Retinal pigment epithelial cell (primary cell): ENCODE data around the gene GALK2.
"Not testable (repeated sequence)": the region's sequence is repeated elsewhere in the genome, so short reads cannot be mapped to it uniquely, and the experiment has no call there.

Experiments used
- DNase-seq: peaks from one replicate; pipeline ENCODE4 v3.0.0-alpha.2; 2010; ENCODE audit warnings: low read depth
- H3K4me3 ChIP-seq: 2 replicates; pipeline ENCODE4 v1.5.1; 2011; ENCODE audit warnings: mild to moderate bottlenecking, low read length, control low read depth, moderate library complexity
- CTCF ChIP-seq: conservative IDR thresholded peaks from 2 replicates; pipeline ENCODE4 v1.5.1; 2011; ENCODE audit warnings: low read depth, low read length, control low read depth, inconsistent platforms

GALK2 gene

GRCh38 chr15:49178497-49178896, 8.4 kb downstream of the GALK2 start:
- no peak overlapping the region for H3K4me3 ChIP-seq
- no peak for TF ChIP-seq CTCF
- DNase-seq: no peak

GRCh38 chr15:49179433-49180190, 9.6 kb downstream of the GALK2 start:
- no peak for TF ChIP-seq CTCF
- no peak for DNase-seq
- H3K4me3 ChIP-seq: no peak overlapping the region

GRCh38 chr15:49182128-49182527, 12.1 kb downstream of the GALK2 start:
- H3K4me3 ChIP-seq: no peak overlapping the region
- no peak for DNase-seq
- no peak for TF ChIP-seq CTCF

- H3K4me3 ChIP-seq, DNase-seq: not testable (repeated sequence)
Observed at GRCh38 chr15:49183741-49184140, 13.7 kb downstream of the GALK2 start.

- H3K4me3 ChIP-seq: no peak overlapping the region
- no peak for TF ChIP-seq CTCF
- no peak for DNase-seq
Observed at GRCh38 chr15:49185473-49185872, 15.4 kb downstream of the GALK2 start.

GRCh38 chr15:49187549-49188245, 17.6 kb downstream of the GALK2 start:
- no peak for TF ChIP-seq CTCF

GRCh38 chr15:49188933-49189332, 18.9 kb downstream of the GALK2 start:
- H3K4me3 ChIP-seq: no peak overlapping the region
- no peak for DNase-seq
- no peak for TF ChIP-seq CTCF

More at GRCh38 chr15:49187549-49188245, 17.6 kb downstream of the GALK2 start:
- H3K4me3 ChIP-seq: no peak overlapping the region
- no peak for DNase-seq
